GM12873 (cell line): Measurements from ENCODE around the gene ACYP2.

Experiments
- TF ChIP-seq, protein P1 (sequence below): IDR thresholded peaks from 2 replicates; pipeline ENCODE4 v1.5.1; 2012; ENCODE audit warnings: low read depth, mild to moderate bottlenecking, moderate library complexity, low read length, control low read depth; ENCODE audit not compliant: insufficient read depth; ENCODE audit errors: missing control alignments

Gene ACYP2

DNA sequence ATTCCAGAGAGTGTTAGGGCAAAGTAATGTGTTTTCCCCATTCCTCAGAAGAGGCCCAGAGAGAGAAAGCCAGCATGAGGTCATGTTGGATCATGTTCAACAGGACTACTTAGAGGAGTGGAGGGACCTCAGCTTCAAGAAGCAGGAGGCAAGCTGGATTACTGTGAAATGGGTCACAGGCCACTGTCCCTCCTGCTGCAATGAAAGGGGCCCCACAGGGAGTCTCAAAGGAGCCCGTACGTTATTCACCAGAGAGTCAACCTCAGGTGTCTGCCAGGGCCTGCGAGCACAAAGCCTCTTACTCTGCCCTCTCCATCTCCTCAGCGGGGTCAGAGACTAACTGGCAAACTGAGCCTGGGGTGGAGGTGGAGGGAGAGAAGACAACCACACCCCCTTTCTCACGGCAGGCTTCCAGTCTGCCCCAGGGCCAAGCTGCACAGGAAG is 27.2 kb upstream of the ACYP2 start:
- TF ChIP-seq, protein P1, sequence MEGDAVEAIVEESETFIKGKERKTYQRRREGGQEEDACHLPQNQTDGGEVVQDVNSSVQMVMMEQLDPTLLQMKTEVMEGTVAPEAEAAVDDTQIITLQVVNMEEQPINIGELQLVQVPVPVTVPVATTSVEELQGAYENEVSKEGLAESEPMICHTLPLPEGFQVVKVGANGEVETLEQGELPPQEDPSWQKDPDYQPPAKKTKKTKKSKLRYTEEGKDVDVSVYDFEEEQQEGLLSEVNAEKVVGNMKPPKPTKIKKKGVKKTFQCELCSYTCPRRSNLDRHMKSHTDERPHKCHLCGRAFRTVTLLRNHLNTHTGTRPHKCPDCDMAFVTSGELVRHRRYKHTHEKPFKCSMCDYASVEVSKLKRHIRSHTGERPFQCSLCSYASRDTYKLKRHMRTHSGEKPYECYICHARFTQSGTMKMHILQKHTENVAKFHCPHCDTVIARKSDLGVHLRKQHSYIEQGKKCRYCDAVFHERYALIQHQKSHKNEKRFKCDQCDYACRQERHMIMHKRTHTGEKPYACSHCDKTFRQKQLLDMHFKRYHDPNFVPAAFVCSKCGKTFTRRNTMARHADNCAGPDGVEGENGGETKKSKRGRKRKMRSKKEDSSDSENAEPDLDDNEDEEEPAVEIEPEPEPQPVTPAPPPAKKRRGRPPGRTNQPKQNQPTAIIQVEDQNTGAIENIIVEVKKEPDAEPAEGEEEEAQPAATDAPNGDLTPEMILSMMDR = no peak

DNA sequence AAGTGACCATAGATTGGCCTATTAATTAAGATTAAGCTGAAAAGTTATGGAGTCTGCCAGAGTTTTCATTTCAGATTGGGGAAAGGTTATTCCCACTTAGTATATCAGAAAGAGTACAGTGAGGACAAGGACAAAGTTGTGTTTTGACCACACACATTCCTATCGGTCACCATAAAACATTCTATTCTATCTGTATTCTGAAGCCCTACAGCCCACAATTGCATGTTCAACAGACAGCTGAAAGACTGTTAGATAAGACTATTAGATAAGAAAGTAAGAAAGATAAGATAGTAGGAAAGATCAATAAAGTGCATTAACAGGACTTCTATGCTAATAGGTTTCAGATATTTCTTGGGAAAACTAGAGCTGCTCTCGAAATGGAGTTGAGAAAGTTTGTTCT is 26.7 kb upstream of the ACYP2 start:
- TF ChIP-seq, protein P1 = no peak

DNA sequence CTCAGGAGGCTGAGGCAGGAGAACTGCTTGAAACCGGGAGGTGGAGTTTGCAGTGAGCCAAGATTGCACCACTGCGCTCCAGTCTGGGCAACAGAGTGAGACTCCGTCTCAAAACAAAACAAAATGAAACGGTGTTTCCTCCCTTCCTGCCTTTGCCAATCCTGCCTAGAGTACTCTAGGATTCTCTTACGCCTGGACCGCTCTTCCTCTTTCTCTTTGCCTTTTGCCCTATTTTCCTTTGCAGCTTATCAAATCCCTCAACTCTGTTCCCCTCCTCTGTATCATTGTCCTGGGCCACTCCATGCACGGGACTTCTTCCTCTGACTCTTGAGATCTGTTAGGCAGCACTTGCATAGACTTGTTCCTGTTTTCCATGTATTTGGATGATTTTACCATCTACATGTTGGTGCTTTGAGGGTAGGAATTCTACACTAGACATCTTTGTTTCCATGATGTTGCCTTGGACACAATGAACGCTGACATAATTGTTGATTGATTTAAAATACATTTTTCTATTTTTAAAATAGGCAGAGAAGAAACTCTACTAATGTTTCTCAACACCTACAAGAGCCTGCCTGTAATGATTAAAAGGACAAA is 24.8 kb upstream of the ACYP2 start:
- TF ChIP-seq, protein P1 = no peak

DNA sequence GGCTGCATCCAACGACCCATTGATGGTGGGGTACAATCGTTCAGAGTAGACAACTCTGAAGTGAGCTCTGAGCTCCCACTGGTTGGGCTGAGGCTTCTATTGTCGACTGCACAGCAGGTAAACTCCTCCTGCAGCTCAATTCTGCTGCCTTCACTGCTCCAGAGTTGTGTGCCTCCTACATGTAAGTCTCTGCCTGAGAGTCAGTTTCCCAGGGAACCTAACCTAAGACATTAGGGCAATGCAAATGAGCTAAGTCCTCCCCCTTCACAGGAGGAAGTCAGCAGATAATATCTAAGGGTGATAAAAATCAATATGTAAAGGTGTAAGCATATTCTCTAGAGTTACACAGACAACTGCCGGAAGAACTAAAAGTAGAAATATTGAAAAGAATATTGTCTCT is 22.5 kb upstream of the ACYP2 start:
- TF ChIP-seq, protein P1 = no peak

DNA sequence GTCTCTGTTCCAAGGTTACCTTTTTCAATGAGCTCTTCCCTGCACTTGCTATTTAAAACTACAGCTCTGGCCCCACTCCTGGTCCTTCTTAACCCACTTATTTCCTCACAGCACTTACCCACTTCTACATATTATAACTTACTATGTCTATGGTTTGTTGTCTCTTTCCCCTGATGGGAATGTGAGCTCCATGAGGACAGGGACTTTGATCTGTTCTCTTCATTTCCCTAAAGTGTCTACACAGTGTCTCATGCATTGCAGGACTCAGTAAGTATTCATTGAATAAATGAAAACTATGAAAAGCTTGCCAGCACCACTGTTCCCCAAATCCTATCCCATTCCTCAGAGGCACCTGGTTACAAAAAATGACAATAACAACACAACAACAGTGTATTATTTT is 18.3 kb upstream of the ACYP2 start:
- TF ChIP-seq, protein P1 = no peak

DNA sequence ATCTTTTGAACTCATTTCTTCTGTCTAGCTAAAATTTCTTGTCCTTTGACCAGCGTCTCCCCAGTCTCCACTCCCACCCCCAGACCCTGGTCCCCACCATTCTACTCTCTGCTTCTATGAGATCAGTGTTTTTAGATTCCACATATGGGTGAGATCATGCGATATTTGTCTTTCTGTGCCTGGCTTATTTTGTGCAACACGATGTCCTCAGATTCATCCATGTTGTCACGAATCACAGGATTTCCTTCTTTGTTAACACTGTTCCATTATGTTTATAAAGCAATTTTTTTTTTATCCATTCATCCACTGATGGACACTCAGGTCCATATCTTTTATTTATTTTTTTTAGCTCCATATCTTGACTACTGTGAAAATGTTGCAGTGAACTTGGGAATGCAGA is 16.0 kb upstream of the ACYP2 start:
- TF ChIP-seq, protein P1 = no peak

DNA sequence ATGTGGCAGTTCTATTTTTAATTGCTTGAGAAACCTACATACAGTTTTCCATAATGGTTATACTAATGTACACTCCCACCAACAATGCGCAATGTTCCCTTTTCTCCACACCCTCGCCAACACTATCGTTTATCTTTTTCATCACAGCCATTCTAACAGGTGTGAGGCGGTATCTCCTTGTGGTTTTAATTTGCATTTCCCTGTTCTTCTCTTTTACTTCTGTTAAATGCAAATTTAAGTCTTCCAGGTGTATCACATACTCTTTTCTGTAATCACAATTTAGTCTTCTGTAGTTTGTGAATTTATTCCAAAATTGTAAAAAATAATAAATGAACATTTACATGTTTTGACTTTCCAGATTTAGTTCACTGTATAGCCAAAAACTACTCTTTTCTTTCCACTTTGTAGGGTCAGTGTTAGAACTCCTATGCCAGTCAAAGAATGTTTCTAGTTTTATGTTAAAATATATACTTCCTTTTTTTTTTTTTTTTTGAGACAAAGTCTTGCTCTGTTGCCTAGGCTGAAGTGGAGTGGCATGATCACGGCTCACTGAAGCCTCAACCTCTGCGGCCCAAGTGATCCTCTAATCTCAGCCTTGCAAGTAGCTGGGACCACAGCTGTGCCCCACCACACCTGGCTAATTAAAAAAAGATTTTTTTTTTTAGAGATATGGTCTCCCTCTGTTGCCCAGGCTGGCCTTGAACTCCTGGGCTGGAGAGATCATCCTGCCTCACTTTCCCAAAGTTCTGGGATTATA is 15.4 kb upstream of the ACYP2 start:
- TF ChIP-seq, protein P1 = no peak
